Stimulated activated CD8-positive, alpha-beta memory T cell treated with anti-CD3 and anti-CD28 coated beads, Interleukin-12 subunit alpha, Interleukin-12 subunit beta, amount 100 ng/mL, for 24 hours (primary cell): ENCODE results near the gene MKLN1.
"Not testable (repeated sequence)": the region's sequence is repeated elsewhere in the genome, so short reads cannot be mapped to it uniquely, and the experiment has no call there.

Source experiments
- DNase-seq: peaks from one replicate; pipeline ENCODE4 v3.0.0-alpha.2; 2020; ENCODE audit errors: extremely low read depth

The MKLN1 gene

DNA sequence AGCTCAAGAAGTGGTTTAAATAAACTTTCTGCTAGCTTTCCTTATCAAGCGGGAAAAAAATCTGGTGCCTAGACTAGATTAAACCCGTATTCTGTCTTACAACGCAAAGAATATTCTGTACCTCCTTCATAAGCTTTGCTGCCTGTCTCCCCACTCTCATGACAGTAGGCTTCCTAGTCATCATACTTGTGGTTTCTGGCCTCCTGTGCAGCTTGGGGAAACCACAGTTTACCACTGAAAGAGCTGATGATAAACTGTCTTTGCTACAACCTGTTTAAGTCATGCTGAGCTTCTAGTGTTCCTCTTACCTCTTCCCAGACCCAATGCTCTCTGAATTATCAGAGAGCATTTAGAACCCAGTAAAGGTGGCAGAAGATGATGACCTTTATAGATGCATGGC is 173.7 kb downstream of the MKLN1 start:
- no peak for DNase-seq

GRCh38 chr7:131501930-131502685 is 174.4 kb downstream of the MKLN1 start:
- no peak for DNase-seq

DNA sequence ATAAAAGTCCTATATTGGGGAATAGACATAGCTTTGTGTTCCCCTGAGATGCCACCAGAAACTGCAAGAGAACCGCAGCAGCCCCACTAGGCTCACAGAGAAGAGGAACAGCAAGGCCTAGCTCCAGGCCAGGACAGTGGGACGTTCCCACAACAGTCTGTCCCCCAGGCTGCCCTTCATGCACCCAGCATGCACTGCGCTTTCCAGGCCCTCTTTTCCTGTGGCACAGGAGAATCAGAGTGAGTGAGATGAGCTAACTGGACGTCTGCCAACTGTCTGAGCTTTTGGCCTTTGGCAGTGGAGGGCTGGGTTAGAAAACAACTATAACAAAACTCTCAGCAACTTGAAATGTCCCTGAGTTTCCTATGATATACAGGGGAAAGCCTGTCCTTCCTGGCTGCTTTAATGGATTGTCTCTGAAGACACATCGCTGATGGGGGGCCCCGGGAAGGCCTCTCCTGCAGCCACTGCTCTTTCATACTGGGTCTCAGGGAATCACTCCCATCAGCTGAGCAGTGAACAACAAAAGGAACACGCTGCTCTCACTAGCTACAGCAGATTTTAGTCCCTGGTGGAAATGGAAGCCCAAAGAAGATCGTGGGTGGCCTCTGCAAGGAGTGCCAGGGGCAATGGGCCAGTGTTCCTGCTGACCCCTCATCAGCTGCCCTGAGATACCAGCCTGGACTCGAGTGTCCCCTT is 175.3 kb downstream of the MKLN1 start:
- DNase-seq, result no peak

DNA sequence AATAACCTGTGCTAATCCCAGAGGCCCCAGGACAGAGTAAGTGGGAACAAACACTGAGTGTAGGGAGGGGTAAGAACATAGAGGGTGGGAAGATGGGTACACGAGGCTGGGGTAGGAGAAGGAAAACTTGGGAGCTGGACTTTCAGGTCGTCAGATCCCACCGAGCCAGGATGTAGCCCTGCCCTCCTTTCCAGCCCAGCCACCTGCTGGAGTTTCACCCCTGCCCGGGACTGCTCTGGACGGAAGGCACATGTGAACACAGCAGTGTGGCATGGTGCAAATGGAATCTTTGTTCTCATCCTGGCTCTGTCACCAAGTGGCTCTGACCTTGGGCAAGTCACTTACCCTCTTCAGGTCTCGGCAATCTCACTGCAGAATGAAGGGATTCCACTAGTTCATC is 176.0 kb downstream of the MKLN1 start:
- no peak for DNase-seq

GRCh38 chr7:131504157-131504899 is 176.7 kb downstream of the MKLN1 start:
- no peak for DNase-seq

DNA sequence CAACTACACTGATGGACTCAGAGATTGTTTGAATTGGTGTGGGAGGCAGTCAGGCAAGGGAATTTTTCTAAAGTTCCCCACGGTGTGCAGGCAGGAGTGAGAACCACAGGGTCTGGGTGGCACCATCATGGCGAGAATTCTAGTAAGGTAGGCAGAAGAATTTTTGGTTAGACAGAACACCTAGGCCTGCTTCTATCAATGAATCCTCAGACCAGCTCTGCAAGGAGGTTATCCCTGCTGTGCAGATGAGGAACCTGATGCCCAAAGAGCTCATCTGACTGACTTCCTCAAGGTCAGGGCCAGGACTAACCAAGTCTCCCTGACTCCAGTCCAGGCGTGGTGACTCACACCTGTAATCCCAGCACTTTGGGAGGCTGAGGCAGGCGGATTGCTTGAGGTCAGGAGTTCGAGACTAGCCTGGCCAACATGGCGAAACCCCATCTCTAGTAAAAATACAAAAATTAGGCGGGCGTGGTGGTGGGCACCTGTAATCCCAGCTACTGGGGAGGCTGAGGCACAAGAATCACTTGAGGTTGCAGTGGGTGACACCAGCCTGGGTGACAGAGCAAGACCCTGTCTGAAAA is 177.5 kb downstream of the MKLN1 start:
- not testable (repeated sequence) for DNase-seq

DNA sequence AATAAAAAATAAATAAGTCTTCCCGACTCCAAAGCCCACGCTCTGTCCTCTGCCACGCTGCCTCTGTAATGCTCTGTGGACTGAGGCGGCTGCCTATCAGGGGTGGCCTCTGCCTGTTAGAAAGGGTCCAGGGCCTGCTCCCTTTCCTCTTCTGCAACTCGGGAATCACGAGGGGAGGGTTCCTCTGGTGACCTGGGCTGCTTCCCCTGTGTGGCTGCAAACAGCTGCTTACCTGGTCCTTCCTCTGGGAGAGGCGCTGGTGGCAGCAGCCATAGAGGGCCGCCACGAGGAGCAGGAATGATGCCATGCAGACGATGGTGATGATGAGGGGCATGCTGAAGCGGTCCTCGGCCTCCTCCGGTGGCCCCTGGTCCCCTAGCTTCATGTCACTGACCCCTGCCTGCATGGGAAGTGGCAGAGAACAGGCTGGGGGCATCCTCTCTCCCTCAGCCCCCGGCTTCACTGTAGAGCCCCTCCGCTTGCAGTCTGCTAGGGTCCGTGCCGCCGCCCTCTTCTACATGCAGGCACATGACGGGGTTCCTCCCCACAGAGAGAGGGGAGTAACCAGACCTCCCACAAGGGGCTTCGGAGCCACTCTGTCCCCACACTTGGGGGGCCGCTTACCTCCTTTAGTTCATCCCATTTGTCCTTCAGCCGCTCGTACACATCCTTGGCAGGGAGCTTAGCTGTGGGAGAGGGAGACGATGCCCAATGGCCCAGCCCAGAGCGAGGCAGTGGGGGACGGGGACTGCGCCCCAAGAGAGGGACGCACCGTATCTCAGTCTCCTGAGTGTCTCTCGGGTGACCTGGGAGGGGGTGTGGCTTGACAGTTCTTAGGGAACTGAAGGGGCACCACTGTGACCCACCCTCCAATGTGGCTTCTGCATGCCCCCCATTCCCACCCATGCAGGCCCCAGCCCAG is 178.2 kb downstream of the MKLN1 start:
- no peak for DNase-seq

GRCh38 chr7:131506597-131506996 is 178.9 kb downstream of the MKLN1 start:
- DNase-seq, result no peak

DNA sequence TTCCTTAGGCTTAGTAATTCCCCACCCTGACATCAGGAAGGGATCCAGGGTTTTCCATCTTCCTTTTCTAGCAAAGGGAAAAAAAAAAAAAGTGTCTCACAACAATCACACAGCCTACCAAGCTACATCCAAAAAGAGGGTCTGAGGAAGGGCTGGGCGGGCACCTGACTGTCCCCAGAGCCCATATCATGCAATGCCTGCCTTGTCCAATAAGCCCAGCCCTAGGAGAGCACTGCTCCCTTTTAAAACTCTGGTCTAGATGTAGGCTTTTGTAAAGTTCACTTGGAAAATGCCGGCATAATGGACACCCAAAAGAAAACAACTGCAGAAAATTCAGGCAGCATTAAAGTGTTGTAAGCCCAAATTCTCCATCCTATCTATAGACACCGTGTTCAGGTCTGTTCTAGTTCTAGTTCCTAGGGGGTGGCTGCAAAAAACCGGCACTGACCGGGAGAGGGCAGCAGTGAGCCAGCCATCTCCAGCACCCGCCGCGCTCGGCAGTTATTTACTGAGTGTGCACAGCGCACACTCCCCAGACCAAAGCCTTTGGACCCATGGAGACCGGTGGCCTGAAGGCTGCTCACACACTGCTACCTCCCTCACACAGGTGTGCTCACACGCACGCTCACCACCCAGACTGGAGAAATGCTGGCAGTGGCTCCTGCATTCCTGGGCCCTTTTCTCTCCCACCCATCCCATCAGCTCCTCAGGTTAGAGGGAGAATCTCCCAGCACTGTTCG is 180.1 kb downstream of the MKLN1 start:
- peak; percentile 45 for DNase-seq

DNA sequence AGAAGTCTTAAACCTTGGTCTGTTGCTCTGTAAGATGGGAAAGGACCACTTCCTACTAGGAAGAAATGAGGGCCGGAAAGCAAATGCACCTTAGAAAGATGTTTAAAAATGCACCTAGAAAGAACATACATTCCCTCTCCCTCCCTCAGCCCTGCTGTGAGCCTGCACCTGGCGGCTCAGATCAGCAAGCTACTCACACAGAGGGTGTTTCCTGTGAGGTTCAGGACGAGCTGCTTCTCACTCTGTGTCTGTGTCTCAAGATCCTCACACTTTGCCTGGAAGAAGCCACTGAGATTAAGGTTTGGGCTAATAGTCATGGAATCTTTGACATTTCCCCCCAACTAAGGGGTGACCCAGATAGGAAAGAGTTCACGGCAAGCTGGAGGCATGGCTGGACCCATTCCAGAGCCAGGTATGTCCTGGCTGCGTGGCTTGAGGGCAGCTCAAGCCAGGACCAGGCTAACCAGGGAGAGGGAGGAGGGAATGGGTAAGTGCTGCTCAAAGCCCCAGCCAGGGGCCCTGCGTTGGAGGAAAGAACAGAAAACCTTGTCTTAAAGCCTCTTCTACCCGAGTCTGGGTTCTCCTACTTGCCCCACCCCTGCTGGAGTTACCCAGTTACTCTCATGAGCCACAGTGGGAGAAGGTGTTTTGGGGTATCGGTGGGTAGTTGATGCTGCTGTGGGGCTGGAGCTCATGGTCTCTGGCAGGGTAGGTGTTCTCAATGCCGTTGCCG is 181.2 kb downstream of the MKLN1 start:
- no peak for DNase-seq

- DNase-seq, result no peak
Observed at GRCh38 chr7:131509781-131510180, 182.1 kb downstream of the MKLN1 start.

DNA sequence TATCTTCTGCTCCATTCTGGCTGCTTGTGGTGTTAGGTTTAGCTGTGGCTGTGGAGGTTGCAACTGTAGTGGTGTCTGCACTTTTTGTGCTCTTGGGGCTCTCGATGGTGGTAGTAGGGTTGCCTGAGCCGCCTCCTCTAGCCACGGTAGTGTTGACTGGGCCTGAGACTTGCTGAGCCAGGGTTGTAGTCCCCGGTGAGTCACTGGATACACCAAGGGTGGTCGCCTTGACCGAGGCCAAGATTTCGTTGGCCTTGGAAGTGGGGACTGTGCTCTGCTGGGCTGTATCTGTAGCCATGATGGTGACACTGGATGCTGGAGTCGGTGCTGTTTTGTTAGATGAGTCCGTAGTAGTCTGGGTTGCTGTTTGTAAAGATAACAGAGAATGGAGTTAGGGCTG is 183.4 kb downstream of the MKLN1 start:
- DNase-seq, result no peak

DNA sequence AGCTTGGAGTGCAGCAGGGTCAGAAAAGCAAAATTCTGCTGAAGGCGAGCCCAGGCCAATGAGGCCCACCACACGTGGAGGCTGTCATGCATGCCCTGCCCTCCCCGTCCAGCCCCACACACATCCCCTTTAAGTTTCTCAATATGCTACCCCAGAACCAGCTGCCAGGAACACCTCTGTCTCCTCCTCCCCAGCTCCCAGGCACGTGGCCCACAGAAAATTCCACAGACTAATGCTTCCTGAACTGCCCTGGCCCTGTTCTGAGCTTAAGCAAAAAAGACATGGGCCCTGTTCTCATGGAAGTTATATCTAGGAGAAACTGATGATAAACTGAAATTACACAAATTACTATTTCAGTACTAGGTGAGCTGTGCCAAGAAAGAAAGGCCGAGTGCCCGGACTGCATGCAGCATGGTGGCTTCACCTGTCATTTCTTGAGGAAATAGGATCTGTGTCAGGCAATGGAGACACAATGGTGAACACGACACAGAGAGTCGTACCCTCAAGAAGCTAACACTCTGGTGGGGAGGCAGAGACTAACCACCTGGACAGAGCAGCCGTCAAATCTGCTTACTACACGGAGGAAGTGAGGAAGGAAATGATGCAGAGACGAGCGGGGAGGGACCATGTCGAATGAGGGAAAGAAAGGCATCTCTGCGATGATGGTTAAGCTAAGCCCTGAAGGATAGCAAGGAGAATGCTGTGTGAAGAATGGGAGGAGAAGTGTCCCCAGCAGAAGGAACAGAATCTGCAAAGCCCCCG is 184.3 kb downstream of the MKLN1 start:
- no peak for DNase-seq

DNA sequence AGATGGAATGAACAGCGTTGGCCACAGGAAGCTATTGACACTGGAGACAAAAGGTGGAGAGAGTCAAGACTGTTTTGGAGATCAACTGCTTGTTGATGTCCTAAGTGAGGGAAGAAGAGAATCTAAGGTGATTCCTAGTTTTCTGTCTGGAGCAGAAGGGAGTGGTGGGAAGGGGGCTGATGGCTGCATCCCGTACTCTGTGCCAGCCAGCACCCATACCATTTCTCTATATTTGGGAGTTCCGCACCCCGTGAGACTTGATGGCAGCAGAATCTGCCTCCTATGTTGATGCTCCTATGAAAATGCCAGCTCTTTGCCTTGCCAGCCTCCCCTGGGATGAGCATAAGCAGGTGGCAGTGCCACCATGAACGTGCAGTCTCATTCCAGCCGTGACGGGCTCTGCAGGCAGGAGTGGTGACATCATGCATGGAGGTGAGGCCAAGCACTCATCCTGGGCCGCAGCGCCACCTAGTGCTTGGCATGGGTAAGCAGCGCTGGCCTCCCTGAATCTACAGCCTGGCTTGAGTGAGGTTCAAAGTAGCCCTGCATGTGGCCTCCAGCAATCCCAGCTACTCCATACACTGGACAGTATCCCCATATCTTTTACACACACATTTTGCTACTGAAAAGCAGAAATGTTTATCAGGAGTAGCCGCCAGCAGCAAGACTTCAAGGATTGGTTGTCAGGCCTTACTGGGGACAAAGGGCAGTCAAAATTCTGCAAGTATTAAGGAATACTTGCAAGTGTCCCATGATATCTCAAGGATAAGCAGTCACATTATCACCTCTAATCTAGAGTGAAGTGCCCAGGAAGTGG is 185.8 kb downstream of the MKLN1 start:
- peak; percentile 43 for DNase-seq

- DNase-seq, result not testable (repeated sequence)
Observed at GRCh38 chr7:131515471-131515870, 187.8 kb downstream of the MKLN1 start.

- no peak for DNase-seq
Observed at GRCh38 chr7:131517218-131517923, 189.7 kb downstream of the MKLN1 start.

DNA sequence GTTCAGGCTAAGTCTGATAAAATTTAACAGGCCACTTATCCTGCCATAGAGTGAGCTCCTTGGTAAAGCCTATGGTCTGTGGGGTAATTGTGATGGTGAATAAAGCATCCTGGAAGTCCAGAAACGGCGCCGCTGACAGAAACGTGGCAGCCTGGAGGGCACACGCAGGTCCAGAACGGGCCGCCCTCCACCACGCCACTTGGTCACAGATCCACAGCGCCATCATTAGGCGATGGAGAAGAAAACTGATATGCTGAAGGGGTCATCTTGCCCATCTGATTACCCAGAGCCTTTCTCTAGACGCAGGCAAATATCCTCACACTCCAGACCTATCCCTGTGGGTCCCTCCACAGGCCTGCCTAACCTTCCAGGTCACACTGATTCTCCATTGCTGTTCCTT is 190.9 kb downstream of the MKLN1 start:
- DNase-seq, result no peak
